Stimulated activated CD4-positive, alpha-beta T cell treated with anti-CD3 and anti-CD28 coated beads, TNF-alpha, amount 100 ng/mL, for 1 hour (primary cell): ENCODE results near the gene FAM83E.
"Not testable (repeated sequence)": the region's sequence is repeated elsewhere in the genome, so short reads cannot be mapped to it uniquely, and the experiment has no call there.

Source experiments
- DNase-seq, 3 donors: peaks; one replicate each; pipeline ENCODE4 v3.0.0-alpha.2; 2020; ENCODE audit warnings: low read depth in 3 of 3, low spot score in 1 of 3

Gene FAM83E

DNA sequence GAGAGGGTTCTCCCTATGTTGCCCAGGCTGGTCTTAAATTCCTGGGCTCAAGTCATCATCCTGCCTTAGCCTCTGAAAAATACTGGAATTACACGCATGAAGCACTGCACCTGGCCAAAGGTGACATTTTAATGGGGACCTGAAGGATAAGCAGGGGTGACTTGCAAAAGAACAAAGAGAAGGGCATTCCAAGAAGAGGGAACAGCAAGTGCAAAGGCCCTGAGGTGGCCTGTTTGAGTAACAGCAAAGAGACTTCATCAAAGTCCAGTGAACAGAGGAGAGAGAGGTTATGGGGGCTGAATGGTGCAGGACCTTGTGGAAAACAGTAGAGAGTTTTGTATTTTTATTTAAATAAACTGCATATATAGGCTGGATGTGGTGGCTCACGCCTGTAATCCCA lies 27.0 kb upstream of the FAM83E start:
- DNase-seq: no peak

- no peak for DNase-seq
Observed at GRCh38 chr19:48639483-48640375, 24.9 kb upstream of the FAM83E start.

- DNase-seq: no peak
Observed at GRCh38 chr19:48638831-48639381, 24.0 kb upstream of the FAM83E start.

- DNase-seq: peak; percentile 59 to 75 (median 72)
Observed at GRCh38 chr19:48637948-48638830, 23.3 kb upstream of the FAM83E start.

- DNase-seq: peak; percentile 96 to 100 (median 99)
Observed at GRCh38 chr19:48637449-48637947, 22.6 kb upstream of the FAM83E start.

- DNase-seq: no peak
Observed at GRCh38 chr19:48636859-48637448, 22.1 kb upstream of the FAM83E start, which contains the start of gene DBP. Gene DBP (minus strand): TSS chr19:48637379. CDS start chr19:48636994, 385 bp downstream.

DNA sequence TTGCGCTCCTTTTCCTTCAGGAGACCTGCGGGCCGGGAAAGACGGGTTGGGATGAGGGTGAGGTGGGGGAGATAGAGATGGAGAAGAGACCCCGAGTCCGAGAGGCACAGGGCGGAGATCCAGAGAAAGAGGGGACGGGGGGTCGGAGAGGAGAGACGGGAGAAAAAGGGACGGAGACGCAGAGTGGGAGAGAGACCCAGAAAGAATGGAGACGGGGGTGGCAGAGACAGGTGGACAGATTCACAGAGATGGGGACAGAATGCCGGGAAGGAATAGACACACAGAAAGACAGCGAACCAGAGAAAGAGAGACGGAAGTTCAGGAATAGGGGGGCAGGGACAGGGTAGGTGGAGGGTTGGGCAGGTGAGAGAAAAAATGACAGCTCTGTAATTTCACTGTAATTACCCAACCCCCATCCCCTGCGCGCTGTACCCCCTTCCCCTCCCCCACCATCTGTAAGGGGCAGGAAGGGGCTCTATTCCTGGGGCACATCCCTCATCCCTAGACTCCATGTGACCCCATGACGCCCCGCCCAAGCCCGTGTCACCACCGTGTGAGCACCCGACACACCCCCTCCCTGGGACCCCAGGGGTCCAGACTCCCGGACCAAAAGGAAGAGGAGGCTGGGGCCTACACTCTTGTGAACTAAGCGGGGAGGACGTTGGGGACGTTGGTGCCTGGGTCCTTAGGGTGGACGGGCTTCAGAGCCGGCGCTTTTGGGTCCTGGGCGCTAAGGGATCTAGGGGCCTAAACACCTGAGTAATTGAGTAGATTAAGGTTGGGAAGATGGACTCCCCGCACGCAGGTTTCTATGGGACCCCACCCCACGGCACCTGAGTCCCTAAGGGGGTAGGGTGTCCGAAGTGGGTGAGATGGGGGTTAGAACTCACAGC lies 21.3 kb upstream of the FAM83E start:
- no peak for DNase-seq

GRCh38 chr19:48635263-48635965 lies 20.5 kb upstream of the FAM83E start:
- DNase-seq: peak in 1 of 3 donors; percentile 71

GRCh38 chr19:48634424-48635262 lies 19.8 kb upstream of the FAM83E start:
- DNase-seq: peak; percentile 80 to 91 (median 80)

GRCh38 chr19:48634036-48634342 lies 19.1 kb upstream of the FAM83E start:
- DNase-seq: no peak

DNA sequence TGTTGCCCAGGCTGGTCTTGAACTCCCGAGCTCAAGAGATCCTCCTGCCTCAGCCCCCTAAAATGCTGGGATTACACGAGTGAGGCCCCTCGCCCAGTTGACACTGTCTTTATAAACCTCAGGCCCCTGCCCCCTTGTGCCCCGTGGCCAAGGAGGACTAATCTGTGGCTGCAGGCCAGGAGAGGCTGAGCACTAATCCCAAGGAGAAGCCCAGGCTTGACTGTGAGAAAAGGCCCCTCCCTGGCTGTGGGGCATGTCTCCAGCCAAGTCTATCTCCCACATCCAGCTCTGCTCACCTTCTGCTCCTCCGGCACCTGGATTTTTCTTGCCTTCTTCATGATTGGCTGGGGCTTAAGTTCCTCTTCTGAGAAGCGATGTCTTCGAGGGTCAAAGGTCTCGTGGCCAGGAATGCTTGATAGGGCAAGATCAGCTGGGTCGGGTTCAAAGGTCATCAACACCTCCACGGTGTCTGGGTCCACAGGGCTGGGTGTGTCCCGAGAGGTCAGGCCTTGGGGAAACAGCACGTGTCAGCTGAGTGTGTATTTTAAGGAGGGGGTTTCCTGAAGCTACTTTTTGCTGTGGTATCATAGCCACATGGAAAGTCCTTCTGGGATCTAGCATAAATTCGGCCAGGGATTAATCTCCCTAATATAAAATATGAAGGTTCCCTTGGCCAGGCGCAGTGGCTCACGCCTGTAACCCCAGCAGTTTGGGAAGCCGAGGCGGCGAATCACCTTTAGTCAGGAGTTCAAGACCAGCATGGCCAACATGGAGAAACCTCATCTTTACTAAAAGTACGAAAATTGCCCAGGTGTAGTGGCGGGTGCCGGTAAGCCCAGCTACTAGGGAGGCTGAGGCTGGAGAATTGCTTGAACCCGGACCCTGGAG lies 18.5 kb upstream of the FAM83E start:
- DNase-seq: no peak

- no peak for DNase-seq
Observed at GRCh38 chr19:48632692-48633147, 17.8 kb upstream of the FAM83E start.

DNA sequence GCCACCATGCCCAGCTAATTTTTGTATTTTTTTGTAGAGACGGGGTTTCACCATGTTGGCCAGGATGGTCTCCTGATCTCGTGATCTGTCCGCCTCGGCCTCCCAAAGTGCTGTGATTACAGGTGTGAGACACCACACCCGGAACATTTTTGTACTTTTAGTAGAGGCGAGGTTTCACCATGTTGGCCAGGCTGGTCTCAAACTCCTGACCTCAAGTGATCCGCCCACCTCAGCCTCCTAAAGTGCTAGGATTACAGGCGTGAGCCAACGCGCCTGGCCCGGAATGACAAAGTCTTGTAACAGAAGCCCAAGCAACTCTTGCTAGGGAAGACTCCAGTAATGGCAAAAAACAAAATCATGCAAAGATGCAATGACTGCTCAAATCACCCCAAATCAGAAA lies 17.4 kb upstream of the FAM83E start:
- DNase-seq: not testable (repeated sequence)

- no peak for DNase-seq
Observed at GRCh38 chr19:48631225-48631624, 16.3 kb upstream of the FAM83E start.

- DNase-seq: no peak
Observed at GRCh38 chr19:48630296-48631063, 15.6 kb upstream of the FAM83E start.

- DNase-seq: no peak
Observed at GRCh38 chr19:48629599-48630295, 14.9 kb upstream of the FAM83E start.
